Fibroblast of peridontal ligament (primary cell): ENCODE results near the gene GABBR1.
"Not testable (repeated sequence)": the region's sequence is repeated elsewhere in the genome, so short reads cannot be mapped to it uniquely, and the experiment has no call there.

Source experiments
- DNase-seq: peaks from one replicate; pipeline ENCODE4 v3.0.0-alpha.2; 2010; ENCODE audit errors: extremely low read depth

Gene GABBR1

GRCh38 chr6:29632789-29633533 lies at the start of gene GABBR1:
TSS of gene GABBR1 (minus strand) at chr6:29633183. CDS start at chr6:29632385, 798 bp downstream.
- DNase-seq, result peak; percentile 80

GRCh38 chr6:29681811-29682210 lies 48.8 kb upstream of the GABBR1 start:
- no peak for DNase-seq

DNA sequence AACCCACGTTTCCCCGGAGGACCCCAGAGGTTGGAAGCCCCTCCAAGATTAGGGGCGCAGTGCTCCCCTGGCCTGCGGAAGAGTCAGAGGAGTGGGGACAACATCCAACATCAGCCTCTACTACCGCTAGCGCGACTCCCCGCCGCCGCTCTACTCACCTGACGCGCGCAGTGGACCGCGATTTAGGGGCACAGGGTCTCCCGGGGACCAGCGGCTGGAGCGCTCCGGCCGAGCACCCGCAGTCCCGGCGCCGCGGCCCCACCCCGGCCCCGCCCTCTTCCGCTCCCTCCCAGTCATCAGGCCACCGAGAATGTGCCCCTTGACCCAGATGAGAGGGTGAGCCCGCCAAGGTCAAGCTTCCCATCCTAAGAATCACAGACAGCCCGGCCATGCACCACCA lies 47.9 kb upstream of the GABBR1 start, which contains the start of gene ZFP57:
ZFP57 (minus strand) TSS at position 249 of the 400 bp plus-strand sequence. CDS start 4,149 bp downstream, outside the sequence.
- DNase-seq, result no peak

DNA sequence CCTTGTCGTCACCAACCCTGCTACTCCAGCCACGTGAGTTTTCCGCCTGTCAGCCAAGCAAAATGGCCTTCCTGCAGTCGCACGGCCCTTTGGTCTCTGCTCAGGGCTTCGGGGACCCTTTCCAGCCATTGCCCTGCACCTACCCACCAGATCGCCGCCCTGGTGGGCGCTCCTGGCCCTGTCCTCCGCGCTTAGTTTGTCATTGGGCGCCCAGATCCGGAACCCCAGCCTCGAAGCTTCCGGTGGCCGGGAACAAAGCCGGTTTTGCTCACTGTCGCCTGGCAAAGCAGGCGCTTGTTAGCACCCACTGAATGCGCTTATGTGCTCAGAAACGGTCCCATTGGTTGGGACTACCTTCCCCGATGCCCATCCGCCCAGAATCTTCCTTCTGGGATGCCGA lies 47.4 kb upstream of the GABBR1 start:
- DNase-seq, result no peak

DNA sequence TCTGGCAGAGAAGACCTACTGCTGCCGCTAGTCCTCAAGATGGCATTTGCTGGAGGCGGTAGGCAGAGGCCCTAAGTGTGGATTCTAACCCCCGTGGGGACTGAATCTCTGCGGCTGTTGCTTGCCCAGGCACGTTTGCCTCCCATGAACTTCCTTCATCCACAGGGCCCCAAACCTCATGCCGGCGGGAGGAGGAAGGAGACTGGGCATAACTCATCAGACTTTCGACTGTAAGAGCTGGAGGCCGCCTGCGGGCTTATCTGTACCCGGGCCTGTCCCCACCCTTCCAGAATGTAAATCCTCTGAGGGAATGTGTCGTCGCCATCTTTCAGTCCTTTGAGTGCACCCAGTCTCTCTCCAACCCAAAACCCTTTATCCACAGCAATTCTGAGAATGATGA lies 47.0 kb upstream of the GABBR1 start:
- no peak for DNase-seq

DNA sequence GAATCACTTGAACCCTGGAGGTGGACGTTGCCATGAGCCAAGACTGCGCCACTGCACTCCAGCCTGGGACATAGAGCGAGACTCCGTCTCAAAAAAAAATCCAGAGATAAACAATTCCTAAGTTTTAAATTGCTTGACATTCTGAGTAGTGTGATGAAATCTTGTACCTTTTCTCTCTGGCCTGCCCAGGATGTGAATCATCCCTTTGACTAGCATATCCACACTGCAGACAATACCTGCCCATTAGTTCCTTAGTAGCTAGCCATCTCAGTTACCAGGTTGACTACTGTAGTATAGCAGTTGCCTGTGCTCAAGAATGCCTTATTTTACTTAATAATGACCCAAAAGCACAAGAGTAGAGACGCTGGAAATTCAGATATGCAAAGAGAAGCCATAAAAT lies 45.1 kb upstream of the GABBR1 start:
- no peak for DNase-seq

- no peak for DNase-seq
Measured at GRCh38 chr6:29676981-29677601, 44.1 kb upstream of the GABBR1 start.

DNA sequence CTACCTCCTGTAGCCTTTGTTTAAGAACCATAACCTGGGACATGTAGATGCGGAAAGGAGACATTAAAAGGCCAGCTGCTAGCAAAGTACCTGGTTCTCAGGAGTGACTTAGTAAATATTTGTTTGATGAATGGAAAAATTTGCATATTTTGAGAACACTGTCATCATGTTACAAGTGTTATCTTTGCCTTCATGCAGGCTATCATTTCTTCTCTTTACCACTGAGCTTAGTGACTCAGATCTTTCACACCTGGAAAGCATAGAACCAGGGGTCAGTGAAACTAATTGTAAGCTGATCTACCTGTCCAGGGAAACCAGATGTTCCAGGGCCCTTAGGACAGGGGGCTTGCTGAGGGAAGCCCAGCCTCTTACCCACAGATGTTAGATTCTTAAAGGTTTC lies 42.6 kb upstream of the GABBR1 start:
- DNase-seq, result no peak

DNA sequence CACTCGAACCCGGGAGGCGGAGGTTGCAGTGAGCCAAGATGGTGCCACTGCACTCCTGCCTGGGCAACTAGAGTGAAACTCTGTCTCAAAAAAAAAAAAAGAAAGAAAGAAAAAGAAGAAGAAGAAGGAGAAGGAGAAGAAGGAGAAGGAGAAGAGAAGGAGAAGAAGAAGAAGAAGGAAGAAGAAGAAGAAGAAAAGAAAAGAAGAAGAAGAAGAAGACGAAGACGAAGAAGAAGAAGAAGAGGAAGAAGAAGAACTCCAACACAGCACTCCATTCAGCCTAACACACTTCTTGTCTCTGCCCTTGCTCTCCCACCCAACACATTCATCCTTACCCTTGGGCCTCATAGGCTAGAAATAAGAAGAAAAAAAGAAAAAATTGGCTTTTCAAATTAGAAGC lies 41.0 kb upstream of the GABBR1 start:
- no peak for DNase-seq

GRCh38 chr6:29673161-29673560 lies 40.2 kb upstream of the GABBR1 start:
- DNase-seq, result no peak

DNA sequence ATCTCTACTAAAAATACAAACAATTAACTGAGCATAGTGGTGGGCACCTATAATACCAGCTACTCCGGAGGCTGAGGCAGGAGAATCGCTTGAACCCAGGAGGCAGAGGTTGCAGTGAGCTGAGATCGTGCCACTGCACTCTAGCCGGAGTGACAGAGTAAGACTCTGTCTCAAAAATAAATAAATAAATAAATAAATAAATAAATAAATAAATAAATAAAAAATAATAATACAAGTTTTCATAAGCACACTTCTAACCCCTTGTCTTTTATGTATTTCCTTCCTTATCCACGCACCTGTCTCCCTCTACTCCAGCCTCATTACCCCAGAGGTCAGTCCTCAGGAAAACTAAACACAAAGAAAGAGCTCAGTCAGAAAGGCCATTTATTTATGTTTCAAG lies 39.1 kb upstream of the GABBR1 start:
- DNase-seq, result not testable (repeated sequence)

DNA sequence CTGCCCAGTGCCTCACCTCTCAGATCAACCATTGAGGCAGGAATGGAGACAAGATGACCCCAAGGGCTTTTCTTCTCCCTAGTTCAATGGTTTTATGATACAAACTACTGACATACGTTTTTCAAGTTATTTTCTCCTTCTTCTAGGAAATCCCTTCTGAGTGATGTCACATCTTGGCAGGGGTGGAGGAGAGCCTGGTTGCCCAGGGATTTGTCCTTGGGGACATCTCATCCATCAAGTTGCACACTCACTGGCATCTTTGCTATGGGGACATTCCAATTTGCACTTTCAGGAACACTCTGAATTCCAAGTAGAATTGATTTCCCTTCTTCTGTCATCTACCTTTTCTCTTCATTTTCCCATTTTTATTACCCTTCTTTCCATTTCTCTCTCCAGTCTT lies 38.0 kb upstream of the GABBR1 start:
- DNase-seq, result no peak

- no peak for DNase-seq
Measured at GRCh38 chr6:29667158-29667557, 34.2 kb upstream of the GABBR1 start.

- no peak for DNase-seq
Measured at GRCh38 chr6:29666826-29667130, 33.8 kb upstream of the GABBR1 start.

DNA sequence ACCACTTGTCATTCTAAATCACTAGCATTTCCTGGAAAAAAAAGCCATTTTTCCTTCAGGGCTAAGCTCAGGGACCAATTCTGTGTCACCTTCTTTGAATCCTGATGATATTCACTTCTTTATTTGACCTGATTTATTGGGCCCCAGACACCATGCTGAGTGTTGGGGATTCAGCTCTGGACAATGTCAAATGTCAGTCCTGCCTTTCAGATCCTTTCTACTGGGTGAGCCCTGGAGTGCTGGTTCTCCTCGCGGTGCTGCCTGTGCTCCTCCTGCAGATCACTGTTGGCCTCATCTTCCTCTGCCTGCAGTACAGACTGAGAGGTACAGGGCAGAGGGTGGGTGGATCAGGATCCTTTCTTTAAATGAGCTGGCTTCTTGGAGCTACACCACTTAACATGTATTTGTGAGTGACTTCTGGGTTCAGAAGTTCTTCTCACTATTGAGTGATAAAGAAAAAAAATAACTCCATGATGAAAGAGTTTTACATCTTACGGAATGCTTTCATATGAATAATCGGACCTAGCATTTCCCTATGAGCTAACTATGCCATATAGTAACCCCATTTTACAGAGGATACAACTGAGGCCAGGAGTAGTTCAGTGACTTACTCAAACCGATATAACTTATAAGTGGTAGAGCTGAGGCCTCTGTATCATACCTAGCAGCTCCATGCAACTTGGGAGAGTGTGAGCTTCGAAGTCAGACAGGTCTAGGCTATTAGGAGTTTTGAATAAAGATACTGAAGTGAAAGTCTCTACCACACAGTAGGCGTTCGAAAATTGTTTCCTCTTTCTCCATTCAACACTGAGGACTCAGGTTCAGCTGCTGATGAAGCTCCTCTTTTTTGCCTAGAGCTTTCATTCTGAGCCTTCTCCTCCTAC lies 33.2 kb upstream of the GABBR1 start:
- DNase-seq, result no peak

DNA sequence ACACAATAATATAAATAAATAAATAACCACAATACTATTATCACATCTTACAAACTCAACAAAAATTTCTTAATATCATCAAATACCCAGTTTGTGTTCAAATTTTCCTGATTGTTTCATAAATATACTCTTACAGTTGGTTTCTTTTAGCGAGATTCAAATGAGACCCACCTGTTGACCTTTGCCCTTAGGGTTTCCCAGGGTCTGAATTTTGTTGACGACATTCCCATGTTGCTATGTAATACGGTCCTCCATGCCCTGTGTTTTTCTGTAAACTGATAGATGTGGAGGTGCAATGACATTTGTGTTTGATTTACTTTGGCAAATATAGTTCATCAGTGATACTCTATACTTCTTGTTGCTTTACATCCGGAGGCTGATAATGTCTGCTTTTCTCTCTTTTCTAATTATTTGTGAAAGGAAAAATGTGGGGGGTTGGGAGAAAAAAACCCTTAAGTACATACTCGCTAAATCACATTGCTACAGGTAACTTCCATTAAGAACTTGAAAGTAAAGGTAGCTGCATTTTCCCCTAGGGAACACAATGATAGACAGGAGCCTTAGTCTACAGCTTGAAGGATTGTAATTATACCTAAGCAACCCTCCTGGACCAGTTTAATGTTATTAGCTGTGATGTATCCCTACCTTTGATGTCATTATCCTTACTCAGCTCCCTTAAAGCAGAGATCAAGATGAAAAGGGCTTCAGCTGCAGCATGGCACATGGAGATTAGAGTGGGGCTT lies 30.5 kb upstream of the GABBR1 start:
- DNase-seq, result no peak

DNA sequence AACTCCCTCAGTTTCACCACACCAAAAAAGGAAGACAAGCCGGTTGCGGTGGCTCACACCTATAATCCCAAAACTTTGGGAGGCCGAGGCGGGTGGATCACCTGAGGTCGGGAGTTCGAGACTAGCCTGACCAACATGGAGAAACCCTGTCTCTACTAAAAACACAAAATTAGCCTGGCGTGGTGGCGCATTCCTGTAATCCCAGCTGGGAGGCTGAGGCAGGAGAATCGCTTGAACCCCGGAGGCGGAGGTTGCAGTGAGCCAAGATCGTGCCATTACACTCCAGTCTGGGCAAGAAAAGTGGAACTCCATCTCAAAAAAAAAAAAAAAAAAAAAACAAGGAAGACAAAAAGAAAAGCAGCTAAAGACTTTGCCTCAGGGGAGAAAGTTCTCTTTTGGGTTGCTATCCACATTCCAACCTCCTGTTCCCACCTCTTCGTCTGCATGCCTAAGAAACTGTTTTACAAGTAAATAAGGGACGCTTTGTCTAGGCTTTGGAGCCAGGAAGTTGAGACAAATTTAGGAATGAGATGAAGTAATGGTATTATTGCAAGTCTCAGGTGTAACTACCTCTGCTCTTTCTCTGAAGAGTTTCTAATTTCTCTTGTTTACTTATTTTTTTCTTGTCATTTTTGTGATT lies 28.6 kb upstream of the GABBR1 start:
- not testable (repeated sequence) for DNase-seq

DNA sequence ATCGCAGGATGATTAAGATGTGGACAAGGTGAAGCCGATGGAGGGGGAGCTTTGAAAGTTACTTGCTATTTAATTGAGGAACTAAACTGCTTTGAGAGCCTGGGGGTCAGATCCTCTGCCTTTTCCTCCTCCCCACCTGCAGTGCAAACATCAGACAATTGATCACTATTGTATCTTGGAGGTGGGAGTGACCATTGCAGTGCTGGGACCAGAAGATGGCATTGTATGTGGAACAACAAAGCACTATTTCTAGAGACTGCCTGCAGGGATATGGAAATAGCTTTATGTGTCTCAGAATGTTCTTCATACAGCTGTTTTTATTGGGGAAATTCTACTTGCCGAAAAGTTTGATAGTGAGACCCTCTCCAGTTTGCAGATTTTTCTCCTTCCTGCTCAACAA lies 28.1 kb upstream of the GABBR1 start:
- DNase-seq, result no peak

- no peak for DNase-seq
Measured at GRCh38 chr6:29656798-29657197, 23.8 kb upstream of the GABBR1 start, which contains the start of gene MOG. TSS of gene MOG (plus strand) at chr6:29657092. CDS start at chr6:29657210, 118 bp downstream.

GRCh38 chr6:29656157-29656556 lies 23.2 kb upstream of the GABBR1 start:
- no peak for DNase-seq

DNA sequence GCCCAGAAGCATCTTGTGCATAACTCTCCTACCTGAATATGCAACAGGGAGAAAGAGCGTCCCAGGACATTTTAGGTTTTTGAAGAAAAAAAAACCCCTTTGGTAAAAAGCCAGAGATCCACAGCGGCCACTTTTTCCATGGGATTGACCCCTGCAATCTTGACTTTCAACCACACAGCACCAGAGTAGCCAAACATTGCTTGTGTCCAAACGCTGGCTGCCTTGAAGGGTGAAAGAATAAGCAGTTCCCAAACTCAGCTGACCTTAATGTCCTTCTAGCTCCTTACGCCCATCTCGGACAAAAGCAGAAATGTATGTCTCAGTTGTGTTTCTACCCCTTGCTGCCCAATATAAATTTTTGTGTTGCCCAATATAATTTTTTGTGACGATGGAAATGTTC lies 22.7 kb upstream of the GABBR1 start:
- no peak for DNase-seq
